GM10266 (cell line): Measurements from ENCODE around the gene NPB.

ENCODE experiments used
- DNase-seq: peaks from one replicate; pipeline ENCODE4 v3.0.0; 2012; ENCODE audit errors: extremely low spot score
- TF ChIP-seq, protein P1 (sequence below): IDR thresholded peaks from 2 replicates; pipeline ENCODE4 v1.5.1; 2012; ENCODE audit warnings: mild to moderate bottlenecking, low read depth; ENCODE audit not compliant: control insufficient read depth, insufficient read depth; ENCODE audit errors: missing control alignments

The NPB gene

DNA sequence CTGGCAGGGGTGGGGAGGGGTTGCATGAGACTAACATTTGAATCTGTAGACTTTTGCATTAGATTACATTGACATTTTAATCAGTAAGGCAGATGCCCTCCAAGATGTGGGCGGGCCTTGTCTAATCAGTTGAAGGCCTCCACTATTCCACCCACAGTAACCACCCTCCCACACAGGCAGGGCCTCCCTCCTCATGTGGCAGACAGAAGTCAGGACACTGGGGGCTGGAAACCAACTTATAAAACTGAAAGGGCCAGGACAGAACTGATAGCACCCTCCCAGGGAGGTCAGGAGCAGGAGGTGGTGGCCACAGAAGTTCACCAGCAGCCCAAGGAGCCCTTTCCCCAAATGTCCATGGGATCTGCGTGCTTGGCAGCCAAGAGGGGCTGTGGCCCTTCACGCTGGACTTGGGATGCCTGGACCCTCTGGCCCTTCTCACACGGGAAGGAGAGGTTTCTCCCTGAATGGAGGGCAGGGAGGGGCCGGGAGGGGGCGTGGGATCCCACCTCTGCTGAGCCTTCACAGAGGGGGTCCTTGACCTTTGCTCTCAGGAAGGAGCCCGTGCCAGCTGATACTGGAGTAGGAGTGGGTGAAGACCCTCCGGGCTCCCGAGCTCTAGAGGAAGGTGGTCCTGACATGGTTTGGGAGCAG lies 30.4 kb downstream of the NPB start:
- TF ChIP-seq, protein P1, sequence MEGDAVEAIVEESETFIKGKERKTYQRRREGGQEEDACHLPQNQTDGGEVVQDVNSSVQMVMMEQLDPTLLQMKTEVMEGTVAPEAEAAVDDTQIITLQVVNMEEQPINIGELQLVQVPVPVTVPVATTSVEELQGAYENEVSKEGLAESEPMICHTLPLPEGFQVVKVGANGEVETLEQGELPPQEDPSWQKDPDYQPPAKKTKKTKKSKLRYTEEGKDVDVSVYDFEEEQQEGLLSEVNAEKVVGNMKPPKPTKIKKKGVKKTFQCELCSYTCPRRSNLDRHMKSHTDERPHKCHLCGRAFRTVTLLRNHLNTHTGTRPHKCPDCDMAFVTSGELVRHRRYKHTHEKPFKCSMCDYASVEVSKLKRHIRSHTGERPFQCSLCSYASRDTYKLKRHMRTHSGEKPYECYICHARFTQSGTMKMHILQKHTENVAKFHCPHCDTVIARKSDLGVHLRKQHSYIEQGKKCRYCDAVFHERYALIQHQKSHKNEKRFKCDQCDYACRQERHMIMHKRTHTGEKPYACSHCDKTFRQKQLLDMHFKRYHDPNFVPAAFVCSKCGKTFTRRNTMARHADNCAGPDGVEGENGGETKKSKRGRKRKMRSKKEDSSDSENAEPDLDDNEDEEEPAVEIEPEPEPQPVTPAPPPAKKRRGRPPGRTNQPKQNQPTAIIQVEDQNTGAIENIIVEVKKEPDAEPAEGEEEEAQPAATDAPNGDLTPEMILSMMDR: no peak
- no peak for DNase-seq

DNA sequence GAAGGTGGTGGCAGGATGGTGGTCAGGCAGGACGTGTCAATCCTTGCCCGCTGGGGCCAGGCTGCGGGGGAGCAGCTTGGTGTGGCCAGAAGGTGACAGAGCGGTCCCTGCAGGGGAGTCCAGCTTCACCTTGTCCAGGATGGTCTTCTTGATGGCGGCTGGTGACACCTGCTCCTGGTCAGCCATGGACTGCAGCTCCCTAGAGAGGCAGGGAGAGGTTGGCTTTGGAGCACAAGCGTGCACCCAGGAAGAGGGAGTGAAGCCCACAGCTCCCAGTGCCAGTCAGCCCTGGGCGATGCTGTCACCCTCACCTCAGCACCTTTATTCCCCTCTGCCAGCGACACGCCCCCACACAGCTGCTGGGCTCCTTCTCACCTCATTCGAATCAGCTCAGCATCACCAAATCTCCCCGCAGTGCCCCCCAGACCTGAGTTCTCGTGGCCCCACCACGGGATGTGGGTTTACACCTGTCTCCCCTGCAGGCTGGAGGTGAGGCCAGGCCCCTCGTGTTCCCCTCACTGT lies 31.2 kb downstream of the NPB start:
- TF ChIP-seq, protein P1: no peak
- DNase-seq: no peak

GRCh38 chr17:81934098-81934757 lies 32.2 kb downstream of the NPB start:
- no peak for DNase-seq

GRCh38 chr17:81934850-81935708 lies 33.0 kb downstream of the NPB start:
- TF ChIP-seq, protein P1: no peak
- DNase-seq: no peak

More at GRCh38 chr17:81934098-81934757, 32.2 kb downstream of the NPB start:
- TF ChIP-seq, protein P1: no peak

- TF ChIP-seq, protein P1: no peak
- no peak for DNase-seq
Observed at GRCh38 chr17:81935709-81936084, 33.7 kb downstream of the NPB start.

GRCh38 chr17:81939218-81939617 lies 37.2 kb downstream of the NPB start:
- TF ChIP-seq, protein P1: no peak
- DNase-seq: no peak
